ENCODE data around the gene MLF2.
"Not testable (repeated sequence)": the region's sequence is repeated elsewhere in the genome, so short reads cannot be mapped to it uniquely, and the experiment has no call there.

Gene MLF2

DNA sequence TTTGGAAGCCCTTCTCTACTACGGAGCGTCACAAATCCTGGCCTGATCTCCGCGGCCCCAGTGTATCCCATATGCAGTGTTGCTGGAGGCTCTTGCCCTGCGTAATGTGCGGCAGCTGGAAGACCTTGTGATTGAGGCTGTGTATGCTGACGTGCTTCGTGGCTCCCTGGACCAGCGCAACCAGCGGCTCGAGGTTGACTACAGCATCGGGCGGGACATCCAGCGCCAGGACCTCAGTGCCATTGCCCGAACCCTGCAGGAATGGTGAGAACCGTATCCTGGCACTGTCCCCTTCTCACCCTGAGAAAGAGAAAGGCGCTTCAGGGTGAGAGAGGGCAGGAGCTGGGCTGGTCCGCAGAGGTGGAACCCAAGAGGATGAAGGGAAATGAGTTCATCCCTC lies 23.8 kb downstream of the MLF2 start:
- no peak for DNase-seq

GRCh38 chr12:6725350-6725749 lies 27.6 kb downstream of the MLF2 start:
- no peak for DNase-seq

DNA sequence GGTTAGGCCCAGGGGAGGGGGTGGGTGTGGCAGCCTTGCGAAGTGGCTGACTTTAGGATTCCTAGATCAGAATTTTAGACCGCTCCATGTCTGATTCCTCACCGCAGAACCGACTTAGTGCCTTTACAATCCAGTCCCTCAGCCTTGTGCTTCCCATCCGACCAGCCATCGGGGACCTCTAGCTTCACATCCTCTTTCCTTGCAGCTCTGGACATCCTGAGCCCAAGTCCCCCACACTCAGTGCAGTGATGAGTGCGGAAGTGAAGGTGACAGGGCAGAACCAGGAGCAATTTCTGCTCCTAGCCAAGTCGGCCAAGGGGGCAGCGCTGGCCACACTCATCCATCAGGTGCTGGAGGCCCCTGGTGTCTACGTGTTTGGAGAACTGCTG lies 28.5 kb downstream of the MLF2 start:
- peak; percentile 33 for DNase-seq

- peak; percentile 95 for DNase-seq
Observed at GRCh38 chr12:6723607-6724408, 29.1 kb downstream of the MLF2 start, which contains the start of gene COPS7A. COPS7A (plus strand) TSS chr12:6724046; CDS start chr12:6724657, 611 bp downstream.

DNA sequence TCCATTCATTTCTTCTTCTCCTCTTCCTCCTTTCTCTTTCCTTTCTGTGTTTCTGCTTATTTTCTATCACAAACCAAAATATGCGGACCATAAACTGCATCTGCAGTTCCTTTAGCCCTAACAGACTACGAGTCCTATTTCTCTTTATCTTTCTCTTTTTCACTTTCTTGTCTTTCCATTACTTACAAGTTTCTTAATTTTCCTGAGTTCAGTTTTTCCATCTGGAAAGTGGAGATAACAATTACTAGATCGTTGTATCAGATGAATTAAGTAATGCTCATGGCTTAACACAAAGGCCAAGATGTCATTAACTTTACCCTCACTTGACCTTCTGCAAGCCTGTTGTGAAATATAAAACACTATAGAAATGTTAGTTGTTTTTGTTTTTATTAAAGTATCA lies 30.1 kb downstream of the MLF2 start:
- DNase-seq: no peak

- DNase-seq: no peak
Observed at GRCh38 chr12:6716874-6717437, 36.0 kb downstream of the MLF2 start.

GRCh38 chr12:6716031-6716873 lies 36.7 kb downstream of the MLF2 start:
- not testable (repeated sequence) for DNase-seq

DNA sequence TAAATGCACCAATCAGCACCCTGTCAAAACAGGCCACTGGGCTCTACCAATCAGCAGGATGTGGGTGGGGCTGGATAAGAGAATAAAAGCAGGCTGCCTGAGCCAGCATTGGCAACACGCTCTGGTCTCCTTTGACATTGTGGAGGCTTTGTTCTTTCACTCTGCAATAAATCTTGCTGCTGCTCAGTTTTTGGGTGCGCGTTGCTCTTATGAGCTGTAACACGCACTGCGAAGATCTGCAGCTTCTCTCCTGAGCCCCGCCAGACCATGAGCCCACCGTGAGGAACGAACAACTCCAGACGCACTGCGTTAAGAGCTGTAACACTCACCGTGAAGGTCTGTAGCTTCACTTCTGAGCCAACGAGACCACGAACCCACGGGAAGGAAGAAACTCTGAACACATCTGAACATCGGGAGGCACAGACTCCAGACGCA lies 44.0 kb downstream of the MLF2 start:
- DNase-seq: no peak

DNA sequence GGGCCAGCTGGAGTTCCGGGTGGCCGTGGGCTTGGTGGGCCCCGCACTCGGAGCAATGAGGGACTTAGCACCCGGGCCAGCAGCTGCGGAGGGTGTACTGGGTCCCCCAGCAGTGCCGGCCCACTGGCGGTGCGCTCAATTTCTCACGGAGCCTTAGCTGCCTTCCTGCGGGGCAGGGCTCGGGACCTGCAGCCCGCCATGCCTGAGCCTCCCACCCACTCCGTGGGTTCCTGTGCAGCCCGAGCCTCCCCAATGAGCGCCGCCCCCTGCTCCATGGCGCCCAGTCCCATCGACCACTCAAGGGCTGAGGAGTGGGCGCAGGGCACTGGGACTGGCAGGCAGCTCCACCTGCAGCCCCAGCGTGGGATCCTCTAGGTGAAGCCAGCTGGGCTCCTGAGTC lies 44.6 kb downstream of the MLF2 start:
- DNase-seq: not testable (repeated sequence)

- no peak for DNase-seq
Observed at GRCh38 chr12:6703631-6704030, 49.3 kb downstream of the MLF2 start.

GRCh38 chr12:6701078-6701768 lies 51.7 kb downstream of the MLF2 start:
- DNase-seq: no peak

GRCh38 chr12:6700646-6701051 lies 52.3 kb downstream of the MLF2 start, which contains the start of gene PIANP:
PIANP (minus strand) TSS chr12:6700815; CDS start chr12:6698061, 2,754 bp downstream.
- no peak for DNase-seq

DNA sequence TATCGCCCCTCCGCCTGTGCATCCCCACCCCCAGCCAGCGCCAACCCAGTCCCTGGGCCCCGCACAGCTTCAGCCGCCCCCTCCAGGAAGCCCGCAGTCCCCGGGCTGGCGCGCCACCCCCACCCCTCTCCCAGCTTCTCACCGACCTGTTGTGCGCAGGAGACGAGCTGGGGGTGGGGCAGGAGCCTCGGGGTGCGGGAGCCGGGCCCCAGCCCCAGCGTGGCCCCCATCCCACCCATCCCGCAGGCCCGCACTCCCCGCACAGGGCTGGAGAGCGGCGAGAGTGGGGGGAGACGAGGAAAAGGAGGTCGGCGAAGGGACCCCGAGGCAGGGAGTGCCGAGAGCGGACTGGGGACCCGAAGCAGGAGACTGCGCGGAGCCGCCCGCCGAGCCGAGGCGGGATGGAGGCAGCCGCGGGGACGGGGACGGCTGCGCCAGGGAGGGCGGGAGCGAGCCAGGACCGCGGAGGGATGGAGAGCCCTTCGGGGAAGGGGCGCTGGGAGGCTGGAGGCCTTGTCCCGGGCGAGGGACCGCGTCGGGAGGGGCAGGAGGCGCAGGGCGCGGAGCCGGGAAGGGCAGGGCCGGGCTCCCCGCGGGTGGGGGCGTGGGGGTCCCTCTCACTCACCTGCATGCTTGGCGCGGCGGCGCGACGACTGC lies 52.8 kb downstream of the MLF2 start:
- DNase-seq: no peak

- no peak for DNase-seq
Observed at GRCh38 chr12:6699259-6699988, 53.5 kb downstream of the MLF2 start.

DNA sequence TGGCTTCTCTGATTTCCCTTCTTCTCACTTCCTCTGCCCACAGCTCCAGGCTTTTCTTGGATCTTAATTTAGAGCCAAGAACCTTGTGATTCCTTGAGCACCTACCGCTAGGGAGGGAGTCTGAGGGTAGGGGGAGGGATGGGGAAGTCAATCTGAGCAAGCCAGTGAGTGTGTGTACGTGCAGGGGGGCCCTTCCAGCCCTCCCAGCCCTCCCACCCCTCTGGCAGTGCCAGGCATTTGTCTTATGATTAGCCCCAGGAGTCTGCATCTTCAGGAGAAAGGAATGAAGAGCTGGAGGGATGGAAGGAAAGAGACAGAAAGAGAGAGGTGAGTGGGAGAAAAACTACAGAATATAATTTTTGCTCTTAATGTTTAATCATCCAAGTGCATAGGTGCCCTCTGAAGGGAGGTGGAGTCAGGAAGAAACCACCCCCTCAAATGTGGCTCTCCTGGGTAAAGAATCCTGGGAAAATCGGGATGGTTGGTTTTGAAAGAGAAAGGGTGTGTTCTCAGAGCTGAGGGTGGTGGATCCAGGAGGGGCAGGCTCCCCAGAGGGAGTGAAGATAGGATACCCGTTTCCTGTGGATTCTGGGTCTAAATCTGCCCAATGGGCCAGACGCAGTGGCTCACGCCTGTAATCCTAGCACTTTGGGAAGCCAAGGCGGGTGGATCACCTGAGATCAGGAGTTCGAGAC lies 54.4 kb downstream of the MLF2 start:
- DNase-seq: no peak

Measured in kidney glomerular epithelial cell (primary cell).